ENCODE measurements around the gene ITGB3. TPM values are rescaled to one million over a fixed set of nuclear protein-coding genes. Genes with fewer than 3 reads are reported as not detected.

Gene ITGB3
- total and polyA plus RNA-seq, 10 donors = 0.30 to 56.0 (median 31.1) TPM

- H3K27ac ChIP-seq = no peak overlapping the region
- 93 to 97% (median 94%) methylated on average over 2 of the region's 2 CpGs for WGBS, 5 donors
- TF ChIP-seq, protein P1, sequence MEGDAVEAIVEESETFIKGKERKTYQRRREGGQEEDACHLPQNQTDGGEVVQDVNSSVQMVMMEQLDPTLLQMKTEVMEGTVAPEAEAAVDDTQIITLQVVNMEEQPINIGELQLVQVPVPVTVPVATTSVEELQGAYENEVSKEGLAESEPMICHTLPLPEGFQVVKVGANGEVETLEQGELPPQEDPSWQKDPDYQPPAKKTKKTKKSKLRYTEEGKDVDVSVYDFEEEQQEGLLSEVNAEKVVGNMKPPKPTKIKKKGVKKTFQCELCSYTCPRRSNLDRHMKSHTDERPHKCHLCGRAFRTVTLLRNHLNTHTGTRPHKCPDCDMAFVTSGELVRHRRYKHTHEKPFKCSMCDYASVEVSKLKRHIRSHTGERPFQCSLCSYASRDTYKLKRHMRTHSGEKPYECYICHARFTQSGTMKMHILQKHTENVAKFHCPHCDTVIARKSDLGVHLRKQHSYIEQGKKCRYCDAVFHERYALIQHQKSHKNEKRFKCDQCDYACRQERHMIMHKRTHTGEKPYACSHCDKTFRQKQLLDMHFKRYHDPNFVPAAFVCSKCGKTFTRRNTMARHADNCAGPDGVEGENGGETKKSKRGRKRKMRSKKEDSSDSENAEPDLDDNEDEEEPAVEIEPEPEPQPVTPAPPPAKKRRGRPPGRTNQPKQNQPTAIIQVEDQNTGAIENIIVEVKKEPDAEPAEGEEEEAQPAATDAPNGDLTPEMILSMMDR (IDR thresholded peaks at IDR 0.05 in 8 of 11, conservative IDR thresholded peaks at IDR 0.05 in 3 of 11) = no peak
- TF ChIP-seq POLR2A (IDR thresholded peaks at IDR 0.05) = no peak
- no peak for TF ChIP-seq POLR2AphosphoS5 (IDR thresholded peaks at IDR 0.05)
- no peak overlapping the region for H3K4me3 ChIP-seq
- H3K27me3 ChIP-seq (replicated peaks in 1 of 7) = no peaks in the 10 kb centered on the region
- DNase-seq = no peak
- no peaks in the 10 kb centered on the region for H3K36me3 ChIP-seq
- peaks cover 11 to 25% (median 21%) of the 10 kb centered on the region in 6 donors for H3K4me1 ChIP-seq
- intact Hi-C loops (cut with DNase I; ENCODE audit: low total_unique reads) = loop anchor here (5.0 kb wide), 1 partner anchor 85 kb away; no protein-coding TSS in a partner anchor
- H3K9me3 ChIP-seq = peaks cover 0 to 11% (median 3%) of the 10 kb centered on the region in 8 donors
Measured at GRCh38 chr17:47232465-47232864, 21.2 kb upstream of the ITGB3 start.

GRCh38 chr17:47235506-47235905 is 18.1 kb upstream of the ITGB3 start:
- TF ChIP-seq POLR2AphosphoS5 (IDR thresholded peaks at IDR 0.05) = no peak
- TF ChIP-seq POLR2A (IDR thresholded peaks at IDR 0.05) = no peak
- TF ChIP-seq, protein P1 (IDR thresholded peaks at IDR 0.05 in 8 of 11, conservative IDR thresholded peaks at IDR 0.05 in 3 of 11) = no peak

DNA sequence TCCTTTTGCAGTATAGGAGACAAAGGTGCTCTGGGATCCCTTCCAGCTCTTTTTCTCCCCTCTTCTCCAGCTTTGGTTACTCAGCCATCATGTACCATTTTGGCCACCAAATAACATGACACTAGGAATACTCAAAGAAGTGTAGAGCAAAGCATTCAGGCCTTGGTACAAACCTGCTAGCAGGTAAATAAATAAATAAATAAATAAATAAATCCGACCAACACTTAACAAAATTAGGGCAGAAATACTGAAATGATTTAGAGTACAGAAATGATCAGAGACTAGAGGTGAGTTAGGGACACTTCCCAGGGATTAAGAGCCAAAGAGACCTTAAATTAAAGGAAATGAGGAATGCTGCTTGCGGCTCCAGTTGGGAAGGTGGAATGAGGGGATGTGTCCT is 17.7 kb upstream of the ITGB3 start:
- Histone ChIP-seq H3K27me3 (replicated peaks in 1 of 7) (no peaks in the 10 kb centered on the region), H3K27ac (no peak overlapping the region), H3K36me3 (no peaks in the 10 kb centered on the region), H3K4me3 (no peak overlapping the region), H3K9me3 (peaks cover 0 to 13% (median 4%) of the 10 kb centered on the region in 8 donors), H3K4me1 (peaks cover 13 to 25% (median 20%) of the 10 kb centered on the region in 6 donors)
- no peak for TF ChIP-seq POLR2A (IDR thresholded peaks at IDR 0.05)
- WGBS, 5 donors = 89 to 97% (median 92%) methylated on average over 2 of the region's 2 CpGs
- no peak for DNase-seq
- intact Hi-C loops (cut with DNase I; ENCODE audit: low total_unique reads) = no loop called here

More at GRCh38 chr17:47235506-47235905, 18.1 kb upstream of the ITGB3 start:
- Histone ChIP-seq H3K4me1 (peaks cover 10 to 25% (median 20%) of the 10 kb centered on the region in 6 donors), H3K4me3 (no peak overlapping the region), H3K27me3 (replicated peaks in 1 of 7) (no peaks in the 10 kb centered on the region), H3K36me3 (no peaks in the 10 kb centered on the region), H3K9me3 (peaks cover 0 to 13% (median 4%) of the 10 kb centered on the region in 8 donors), H3K27ac (no peak overlapping the region)
- WGBS, 5 donors = 90 to 96% (median 92%) methylated on average over 3 of the region's 3 CpGs
- intact Hi-C loops (cut with DNase I; ENCODE audit: low total_unique reads) = no loop called here
- DNase-seq = no peak

- Histone ChIP-seq H3K36me3 (no peaks in the 10 kb centered on the region), H3K27me3 (replicated peaks in 1 of 7) (no peaks in the 10 kb centered on the region), H3K27ac (no peak overlapping the region), H3K9me3 (peaks cover 0 to 13% (median 4%) of the 10 kb centered on the region in 8 donors), H3K4me1 (peaks cover 12 to 20% (median 17%) of the 10 kb centered on the region in 6 donors), H3K4me3 (no peak overlapping the region)
- intact Hi-C loops (cut with DNase I; ENCODE audit: low total_unique reads) = no loop called here
- 78 to 98% (median 92%) methylated on average over 3 to 7 of the region's 7 CpGs for WGBS, 5 donors
- DNase-seq = no peak
- no peak for TF ChIP-seq POLR2A (IDR thresholded peaks at IDR 0.05)
- no peak for TF ChIP-seq POLR2AphosphoS5 (IDR thresholded peaks at IDR 0.05)
- TF ChIP-seq, protein P1 (IDR thresholded peaks at IDR 0.05 in 8 of 11, conservative IDR thresholded peaks at IDR 0.05 in 3 of 11) = no peak
Measured at GRCh38 chr17:47237841-47238240, 15.8 kb upstream of the ITGB3 start.

Measured in spleen (tissue), 11 donors.